HG03196 (cell line): ENCODE measurements around the gene GAREM1.
"Not testable (repeated sequence)": the region's sequence is repeated elsewhere in the genome, so short reads cannot be mapped to it uniquely, and the experiment has no call there.

Source experiments
- ATAC-seq: cut with Tn5 transposase; IDR thresholded peaks from one replicate; pipeline ENCODE4 v1.9.1; 2021; ENCODE audit not compliant: unreplicated experiment

The GAREM1 gene

GRCh38 chr18:32470714-32471633 lies at the start of gene GAREM1:
Gene GAREM1, minus strand, starts transcription at chr18:32470882. Its CDS starts 454 bp downstream, at chr18:32470428.
- peak; percentile 97 for ATAC-seq

GRCh38 chr18:32511147-32511546 lies 40.5 kb upstream of the GAREM1 start:
- ATAC-seq = no peak

GRCh38 chr18:32509111-32509510 lies 38.4 kb upstream of the GAREM1 start:
- no peak for ATAC-seq

GRCh38 chr18:32507093-32507492 lies 36.4 kb upstream of the GAREM1 start:
- ATAC-seq = no peak

- ATAC-seq = no peak
Observed at GRCh38 chr18:32502014-32502413, 31.3 kb upstream of the GAREM1 start.

- ATAC-seq = not testable (repeated sequence)
Observed at GRCh38 chr18:32501242-32501641, 30.6 kb upstream of the GAREM1 start.

- no peak for ATAC-seq
Observed at GRCh38 chr18:32483002-32483401, 12.3 kb upstream of the GAREM1 start.

GRCh38 chr18:32482117-32482516 lies 11.4 kb upstream of the GAREM1 start:
- ATAC-seq = no peak

- ATAC-seq = no peak
Observed at GRCh38 chr18:32480581-32480980, 9.9 kb upstream of the GAREM1 start.

- ATAC-seq = no peak
Observed at GRCh38 chr18:32478807-32479206, 8.1 kb upstream of the GAREM1 start.

GRCh38 chr18:32478317-32478716 lies 7.6 kb upstream of the GAREM1 start:
- ATAC-seq = no peak

GRCh38 chr18:32476106-32476505 lies 5.4 kb upstream of the GAREM1 start:
- no peak for ATAC-seq

GRCh38 chr18:32475069-32475468 lies 4.4 kb upstream of the GAREM1 start:
- not testable (repeated sequence) for ATAC-seq

- ATAC-seq = no peak
Observed at GRCh38 chr18:32473325-32473724, 2.6 kb upstream of the GAREM1 start.

GRCh38 chr18:32472841-32473240 lies 2.2 kb upstream of the GAREM1 start:
- no peak for ATAC-seq

- ATAC-seq = no peak
Observed at GRCh38 chr18:32470460-32470713, 295 bp downstream of the GAREM1 start.

GRCh38 chr18:32469691-32470459 lies 807 bp downstream of the GAREM1 start:
- ATAC-seq = no peak

- no peak for ATAC-seq
Observed at GRCh38 chr18:32469190-32469651, 1.5 kb downstream of the GAREM1 start.

- no peak for ATAC-seq
Observed at GRCh38 chr18:32468147-32468845, 2.4 kb downstream of the GAREM1 start.

GRCh38 chr18:32461709-32462272 lies 8.9 kb downstream of the GAREM1 start:
- ATAC-seq = no peak

GRCh38 chr18:32460171-32460731 lies 10.4 kb downstream of the GAREM1 start:
- no peak for ATAC-seq
